HEK293 (cell line): ENCODE measurements around the gene CRIP1.

ENCODE experiments used
- CTCF ChIA-PET: fragments of 350-600 bp; formaldehyde crosslinking; extraction: SDS; loops from one replicate; lab custom pipeline; 2021; ENCODE audit warnings: antibody characterized with exemption; lab: Yijun Ruan, JAX
- POLR2A ChIA-PET: fragments of 300-600 bp; formaldehyde crosslinking; extraction: SDS; loops from one replicate; lab custom pipeline; 2020; ENCODE audit warnings: antibody characterized with exemption, inconsistent platforms; lab: Yijun Ruan, JAX
- H3K27ac ChIP-seq: fragments of 200-500 bp; sonication (Bioruptor generic); 2 replicates; pipeline ENCODE4 v1.5.1; 2014; ENCODE audit warnings: low read depth, low read length, control low read depth, inconsistent platforms; ENCODE audit errors: extremely low read depth
- H3K36me3 ChIP-seq, 2 experiments: fragments of 200-500 bp in 1 of 2; sonication (Bioruptor generic) in 1 of 2; 1 replicate in 1 of 2; 2 replicates in 1 of 2; pipeline ENCODE4 v1.5.1; 2014 to 2017; ENCODE audit warnings: inconsistent platforms in 2 of 2, low read length in 2 of 2; ENCODE audit not compliant: control insufficient read depth in 2 of 2, insufficient read depth in 1 of 2
- H3K4me1 ChIP-seq: fragments of 200-500 bp; sonication (Bioruptor generic); 2 replicates; pipeline ENCODE4 v1.5.1; 2014; ENCODE audit warnings: mild to moderate bottlenecking, low read length, inconsistent platforms; ENCODE audit not compliant: control insufficient read depth, insufficient read depth
- H3K4me3 ChIP-seq: 2 replicates; pipeline ENCODE4 v1.5.1; 2011; ENCODE audit warnings: low read depth, mild to moderate bottlenecking, control low read depth, low read length, moderate library complexity
- H3K9me3 ChIP-seq: fragments of 200-500 bp; sonication (Bioruptor generic); 2 replicates; pipeline ENCODE4 v1.5.1; 2014; ENCODE audit warnings: low read depth, low read length, inconsistent platforms; ENCODE audit not compliant: control insufficient read depth, insufficient read depth
- EGR2 ChIP-seq: fragments of 450-650 bp; formaldehyde crosslinking; IDR thresholded peaks from 2 replicates; pipeline ENCODE4 v1.5.1; 2016; ENCODE audit warnings: low read depth, missing biosample characterization, missing genetic modification characterization
- GLIS1 ChIP-seq: fragments of 450-650 bp; formaldehyde crosslinking; IDR thresholded peaks from 2 replicates; pipeline ENCODE4 v1.5.1; 2016; ENCODE audit warnings: missing biosample characterization, missing genetic modification characterization
- IKZF3 ChIP-seq: fragments of 450-650 bp; IDR thresholded peaks from 2 replicates; pipeline ENCODE4 v1.5.0; 2018; ENCODE audit warnings: missing biosample characterization, mild to moderate bottlenecking, missing genetic modification characterization, moderate library complexity
- KLF16 ChIP-seq: fragments of 450-650 bp; formaldehyde crosslinking; IDR thresholded peaks from 2 replicates; pipeline ENCODE4 v1.5.1; 2017; ENCODE audit warnings: missing biosample characterization, missing genetic modification characterization
- KLF17 ChIP-seq: fragments of 450-650 bp; formaldehyde crosslinking; IDR thresholded peaks from 2 replicates; pipeline ENCODE4 v1.5.1; 2016; ENCODE audit warnings: missing biosample characterization, missing genetic modification characterization
- KLF8 ChIP-seq: fragments of 450-650 bp; formaldehyde crosslinking; IDR thresholded peaks from 2 replicates; pipeline ENCODE4 v1.5.1; 2016; ENCODE audit warnings: missing biosample characterization, missing genetic modification characterization
- MZF1 ChIP-seq: fragments of 450-650 bp; formaldehyde crosslinking; IDR thresholded peaks from 2 replicates; pipeline ENCODE4 v1.5.1; 2017; ENCODE audit warnings: missing biosample characterization, missing genetic modification characterization, borderline replicate concordance
- SP7 ChIP-seq: fragments of 450-650 bp; formaldehyde crosslinking; IDR thresholded peaks from 2 replicates; pipeline ENCODE4 v1.5.1; 2016; ENCODE audit warnings: missing biosample characterization, missing genetic modification characterization
- WT1 ChIP-seq: fragments of 450-650 bp; formaldehyde crosslinking; IDR thresholded peaks from 2 replicates; pipeline ENCODE4 v1.5.1; 2016; ENCODE audit warnings: missing biosample characterization, missing genetic modification characterization
- YY1 ChIP-seq: fragments of 450-650 bp; formaldehyde crosslinking; IDR thresholded peaks from 2 replicates; pipeline ENCODE4 v1.5.1; 2018; ENCODE audit warnings: missing biosample characterization, missing genetic modification characterization
- ZBTB21 ChIP-seq: fragments of 450-650 bp; formaldehyde crosslinking; IDR thresholded peaks from 2 replicates; pipeline ENCODE4 v1.5.1; 2017; ENCODE audit warnings: missing biosample characterization, missing genetic modification characterization
- ZBTB44 ChIP-seq: fragments of 450-650 bp; IDR thresholded peaks from 2 replicates; pipeline ENCODE4 v1.5.1; 2018; ENCODE audit warnings: missing biosample characterization, mild to moderate bottlenecking, missing genetic modification characterization
- ZBTB48 ChIP-seq: fragments of 450-650 bp; formaldehyde crosslinking; IDR thresholded peaks from 2 replicates; pipeline ENCODE4 v1.5.1; 2016; ENCODE audit warnings: missing biosample characterization, missing genetic modification characterization
- ZNF10 ChIP-seq: fragments of 450-650 bp; formaldehyde crosslinking; IDR thresholded peaks from 2 replicates; pipeline ENCODE4 v1.5.1; 2017; ENCODE audit warnings: missing biosample characterization, missing genetic modification characterization
- ZNF112 ChIP-seq: fragments of 450-650 bp; formaldehyde crosslinking; IDR thresholded peaks from 2 replicates; pipeline ENCODE4 v1.5.0; 2017; ENCODE audit warnings: missing biosample characterization, missing genetic modification characterization
- ZNF2 ChIP-seq: fragments of 450-650 bp; formaldehyde crosslinking; IDR thresholded peaks from 2 replicates; pipeline ENCODE4 v1.5.1; 2016; ENCODE audit warnings: missing biosample characterization, missing genetic modification characterization
- ZNF223 ChIP-seq: fragments of 450-650 bp; formaldehyde crosslinking; IDR thresholded peaks from 2 replicates; pipeline ENCODE4 v1.5.1; 2016; ENCODE audit warnings: missing biosample characterization, missing genetic modification characterization
- ZNF239 ChIP-seq: fragments of 450-650 bp; formaldehyde crosslinking; IDR thresholded peaks from 2 replicates; pipeline ENCODE4 v1.5.1; 2016; ENCODE audit warnings: missing biosample characterization, missing genetic modification characterization
- ZNF324 ChIP-seq: fragments of 450-650 bp; formaldehyde crosslinking; IDR thresholded peaks from 2 replicates; pipeline ENCODE4 v1.5.1; 2016; ENCODE audit warnings: missing biosample characterization, missing genetic modification characterization
- ZNF561 ChIP-seq: fragments of 450-650 bp; IDR thresholded peaks from 2 replicates; pipeline ENCODE4 v1.5.1; 2018; ENCODE audit warnings: missing biosample characterization, missing genetic modification characterization, borderline replicate concordance
- ZNF624 ChIP-seq: fragments of 450-650 bp; formaldehyde crosslinking; IDR thresholded peaks from 2 replicates; pipeline ENCODE4 v1.5.1; 2017; ENCODE audit warnings: missing biosample characterization, missing genetic modification characterization
- ZNF704 ChIP-seq: fragments of 450-650 bp; formaldehyde crosslinking; IDR thresholded peaks from 2 replicates; pipeline ENCODE4 v1.5.1; 2016; ENCODE audit warnings: missing biosample characterization, missing genetic modification characterization
- ZSCAN4 ChIP-seq: fragments of 450-650 bp; formaldehyde crosslinking; IDR thresholded peaks from 2 replicates; pipeline ENCODE4 v1.5.1; 2017; ENCODE audit warnings: missing biosample characterization, missing genetic modification characterization
- ZSCAN5A ChIP-seq: fragments of 450-650 bp; formaldehyde crosslinking; IDR thresholded peaks from 2 replicates; pipeline ENCODE4 v1.5.1; 2016; ENCODE audit warnings: missing biosample characterization, missing genetic modification characterization
- TF ChIP-seq, protein P1 (sequence below): sonication (generic); formaldehyde crosslinking; IDR thresholded peaks from 2 replicates; pipeline ENCODE4 v1.8.1; 2022; ENCODE audit warnings: mild to moderate bottlenecking, moderate library complexity, missing genetic modification reagents

Gene CRIP1

DNA sequence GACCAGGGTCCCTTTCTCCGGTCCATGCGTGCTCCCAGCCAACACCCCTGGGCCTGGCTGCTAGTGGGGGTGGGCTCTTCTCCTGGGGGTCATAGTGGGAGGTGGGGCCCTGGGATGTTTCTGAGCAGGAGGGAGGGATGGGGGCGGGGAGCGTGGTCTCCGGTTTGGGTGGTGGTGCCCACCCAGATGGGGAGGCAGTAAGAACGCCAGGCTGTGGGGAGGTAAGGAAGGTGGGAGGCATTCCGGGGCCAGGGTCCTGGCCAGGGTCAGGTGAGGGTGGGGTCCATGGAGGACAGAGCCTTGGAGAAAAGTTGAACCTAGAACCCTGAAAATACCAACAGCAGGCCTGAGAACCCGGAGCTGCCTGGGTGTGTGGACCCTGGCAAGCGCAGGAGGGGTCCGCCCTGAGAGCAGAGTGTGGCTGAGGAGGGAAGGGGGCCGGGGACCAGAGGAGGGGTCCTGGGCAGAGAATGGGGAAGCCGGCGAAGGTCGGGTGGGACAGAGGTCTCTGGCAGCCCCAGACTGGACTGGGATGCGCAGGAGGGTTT is 6.4 kb upstream of the CRIP1 start (continued):
- TF ChIP-seq ZSCAN5A: no peak

- Histone ChIP-seq H3K27ac (peak overlapping the region; percentile 62; the same call in 1 of the 2 replicates), H3K36me3 (no peaks in the 10 kb centered on the region), H3K4me3 (peak overlapping the region; percentile 32), H3K4me1 (peaks cover 5% of the 10 kb centered on the region), H3K9me3 (no peaks in the 10 kb centered on the region)
- CTCF ChIA-PET: interaction anchor here (0.6 to 2.9 kb wide), 33 partner anchors 10 to 873 kb away, joined by 3 to 83 read pairs (median 4); partner anchors contain the start of gene TEDC1
- POLR2A ChIA-PET: interaction anchor here (0.5 to 1.7 kb wide), 8 partner anchors 8 to 85 kb away, joined by 3 to 19 read pairs (median 4); no protein-coding TSS in a partner anchor
- TF ChIP-seq ZNF2 (tag by site-specific recombination) (peak; percentile 94), ZSCAN4 (tag by site-specific recombination) (peak; percentile 53; the same call in 1 of the 2 replicates), ZNF223 (tag by site-specific recombination) (no peak), WT1 (0 out of 2 replicates have a peak, but pooled peaks have one; percentile 12), YY1 (tag by site-specific recombination) (0 out of 2 replicates have a peak, but pooled peaks have one; percentile 49), SP7 (tag by site-specific recombination) (peak; percentile 89), ZBTB48 (tag by site-specific recombination) (peak; percentile 87; the same call in 1 of the 2 replicates), ZNF561 (tag by site-specific recombination) (peak; percentile 68; the same call in 1 of the 2 replicates), ZNF324 (peak; percentile 74; the same call in 1 of the 2 replicates), GLIS1 (peak; percentile 78), EGR2 (tag by site-specific recombination) (peak; percentile 62), KLF16 (peak; percentile 80), MZF1 (0 out of 2 replicates have a peak, but pooled peaks have one; percentile 34), ZNF10 (tag by site-specific recombination) (peak; percentile 22; the same call in 1 of the 2 replicates), ZBTB44 (tag by site-specific recombination) (no peak), ZNF704 (tag by site-specific recombination) (no peak), ZNF112 (tag by site-specific recombination) (no peak), KLF8 (tag by site-specific recombination) (peak; percentile 97), ZBTB21 (tag by site-specific recombination) (peak; percentile 51), ZNF239 (no peak), KLF17 (tag by site-specific recombination) (peak; percentile 88), IKZF3 (peak; percentile 60), ZNF624 (tag by site-specific recombination) (no peak)
- TF ChIP-seq, protein P1, sequence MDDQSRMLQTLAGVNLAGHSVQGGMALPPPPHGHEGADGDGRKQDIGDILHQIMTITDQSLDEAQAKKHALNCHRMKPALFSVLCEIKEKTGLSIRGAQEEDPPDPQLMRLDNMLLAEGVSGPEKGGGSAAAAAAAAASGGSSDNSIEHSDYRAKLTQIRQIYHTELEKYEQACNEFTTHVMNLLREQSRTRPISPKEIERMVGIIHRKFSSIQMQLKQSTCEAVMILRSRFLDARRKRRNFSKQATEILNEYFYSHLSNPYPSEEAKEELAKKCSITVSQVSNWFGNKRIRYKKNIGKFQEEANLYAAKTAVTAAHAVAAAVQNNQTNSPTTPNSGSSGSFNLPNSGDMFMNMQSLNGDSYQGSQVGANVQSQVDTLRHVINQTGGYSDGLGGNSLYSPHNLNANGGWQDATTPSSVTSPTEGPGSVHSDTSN (CRISPR knock-in tag): 0 out of 2 replicates have a peak, but pooled peaks have one; percentile 34
Observed at GRCh38 chr14:105480807-105481801, 5.6 kb upstream of the CRIP1 start.
